ENCODE data around the gene WDR88. TPM values are rescaled to one million over a fixed set of nuclear protein-coding genes. Genes with fewer than 3 reads are reported as not detected.

The WDR88 gene
- total and polyA plus RNA-seq, 2 of the 13 experiments (the other 11 are each of a cell fraction or from before 2014, with no cell fraction given), result not detected

GRCh38 chr19:33150852-33151518 is 19.1 kb downstream of the WDR88 start (continued):
- TF ChIP-seq PRDM4 (CRISPR knock-in tag; IDR thresholded peaks at IDR 0.05; ENCODE audit: borderline replicate concordance), result no peak
- no peak for TF ChIP-seq ZNF572 (CRISPR knock-in tag; IDR thresholded peaks at IDR 0.05)
- TF ChIP-seq ZNF18 (CRISPR knock-in tag; IDR thresholded peaks at IDR 0.05; ENCODE audit: insufficient replicate concordance), result no peak
- no peak for TF ChIP-seq ZNF512B (CRISPR knock-in tag; IDR thresholded peaks at IDR 0.05; ENCODE audit: borderline replicate concordance)
- peak; percentile 31; the same call in 1 of the 2 replicates for TF ChIP-seq FOSL2 (CRISPR knock-in tag; IDR thresholded peaks at IDR 0.05)
- peak; percentile 66 for TF ChIP-seq ZNF263 (CRISPR knock-in tag; IDR thresholded peaks at IDR 0.05)
- TF ChIP-seq ZNF841 (CRISPR knock-in tag; IDR thresholded peaks at IDR 0.05; ENCODE audit: borderline replicate concordance), result no peak
- TF ChIP-seq ZNF792 (CRISPR knock-in tag; IDR thresholded peaks at IDR 0.05), result no peak
